Measurements from ENCODE around the gene GPR180. TPM values are rescaled to one million over a fixed set of nuclear protein-coding genes. Genes with fewer than 3 reads are reported as not detected.

Gene GPR180
- total and polyA plus RNA-seq, 2 of the 13 experiments (the other 11 are each of a cell fraction or from before 2014, with no cell fraction given): not detected

- CTCF ChIA-PET (ENCODE audit: low intra/inter-chr PET ratio, low total read pairs): no interaction called here
- WGBS (ENCODE audit: low lambda C conversion rate): 14% methylated on average over 5 of the region's 5 CpGs
- no TSS peak for BruUV-seq (replicated peaks)
Measured at GRCh38 chr13:94661406-94661805, 59.7 kb downstream of the GPR180 start.

More at GRCh38 chr13:94661406-94661805, 59.7 kb downstream of the GPR180 start:
- ATAC-seq: no peak
- no peak for DNase-seq (ENCODE audit: low spot score)
- H3K9ac ChIP-seq (ENCODE audit: insufficient read depth, low read depth, low read length): no peak overlapping the region
- H3K4me3 ChIP-seq (replicated peaks in 1 of 3; ENCODE audit: insufficient read depth in 1 of 3, low read depth in 2 of 3, low read length in 3 of 3): no peak overlapping the region
- in situ Hi-C loops (cut with HindIII; ENCODE audit: extremely low pct_ligation_motif_present, low pct_unique_long_range_greater_than_20kb) (loop anchor here (25.0 kb wide), 1 partner anchor 751 kb away; no protein-coding TSS in a partner anchor), intact Hi-C loops (cut with micrococcal nuclease; ENCODE audit: unreplicated experiment) (no loop called here)
- no peak for TF ChIP-seq ZNF547 (CRISPR knock-in tag; IDR thresholded peaks at IDR 0.05)
- TF ChIP-seq ZNF276 (CRISPR knock-in tag; IDR thresholded peaks at IDR 0.05; ENCODE audit: low read depth): no peak
- no peak for TF ChIP-seq FOXP4 (CRISPR knock-in tag; IDR thresholded peaks at IDR 0.05)
- TF ChIP-seq FOXM1 (CRISPR knock-in tag; IDR thresholded peaks at IDR 0.05): no peak
- no peak for TF ChIP-seq ZNF17 (CRISPR knock-in tag; IDR thresholded peaks at IDR 0.05)
- TF ChIP-seq KAT2B (IDR thresholded peaks at IDR 0.05; ENCODE audit: borderline replicate concordance, low read depth, low read length): no peak
- no peak for TF ChIP-seq DMAP1 (CRISPR knock-in tag; IDR thresholded peaks at IDR 0.05)
- TF ChIP-seq TRIM22 (IDR thresholded peaks at IDR 0.05): no peak
- no peak for TF ChIP-seq TBL1XR1 (IDR thresholded peaks at IDR 0.05; ENCODE audit: borderline replicate concordance, low read length, partially characterized antibody)
- no peak for TF ChIP-seq CHCHD3 (CRISPR knock-in tag; IDR thresholded peaks at IDR 0.05)
- TF ChIP-seq HMGXB4 (CRISPR knock-in tag; IDR thresholded peaks at IDR 0.05; ENCODE audit: borderline replicate concordance in 1 of 2, low read depth in 1 of 2): no peak
- TF ChIP-seq FIP1L1 (IDR thresholded peaks at IDR 0.05; ENCODE audit: borderline replicate concordance, insufficient read depth, low read depth, low read length): no peak
- TF ChIP-seq FOXO1 (CRISPR knock-in tag; IDR thresholded peaks at IDR 0.05): no peak
- POLR2A ChIA-PET: no interaction called here
- FAIRE-seq: no peak
- no peaks in the 10 kb centered on the region for H3K9me3 ChIP-seq (ENCODE audit: low read length)
- no peak overlapping the region for H3K4me2 ChIP-seq (ENCODE audit: low read depth, low read length)
- H3K79me2 ChIP-seq (ENCODE audit: insufficient read depth, low read length): no peaks in the 10 kb centered on the region
- H3K4me1 ChIP-seq (ENCODE audit: insufficient read depth, low read length): no peaks in the 10 kb centered on the region
- H4K20me1 ChIP-seq (ENCODE audit: insufficient read depth, low read length): no peaks in the 10 kb centered on the region
- H3K36me3 ChIP-seq (replicated peaks in 1 of 2; ENCODE audit: control insufficient read depth in 1 of 2, insufficient read depth in 2 of 2, low read length in 2 of 2): no peaks in the 10 kb centered on the region
- no peak overlapping the region for H3K27ac ChIP-seq (ENCODE audit: extremely low read length, insufficient read depth, low read length)
- H2AFZ ChIP-seq (ENCODE audit: low read length): no peak overlapping the region
- peaks cover 0 to 30% of the 10 kb centered on the region in 2 experiments; a peak in 4 of 5 replicates for H3K27me3 ChIP-seq (ENCODE audit: control insufficient read depth in 1 of 2, insufficient read depth in 2 of 2, low read length in 2 of 2)
